Measurements from ENCODE around the gene DDX24.

- no peak for TF ChIP-seq GTF2F1 (IDR thresholded peaks at IDR 0.05; ENCODE audit: borderline replicate concordance, low read depth, low read length)
- no peak for TF ChIP-seq CTCF (IDR thresholded peaks at IDR 0.05; ENCODE audit: control extremely low read depth in 1 of 3, insufficient read depth in 1 of 3, low read depth in 1 of 3, low read length in 3 of 3)
- TF ChIP-seq SRF (IDR thresholded peaks at IDR 0.05; ENCODE audit: low read depth, low read length), result no peak
- no peak for TF ChIP-seq JUND (IDR thresholded peaks at IDR 0.05; ENCODE audit: low read length)
- no peak for TF ChIP-seq EZH2 (IDR thresholded peaks at IDR 0.05; ENCODE audit: low read depth, low read length, severe bottlenecking)
- TF ChIP-seq KDM1A (IDR thresholded peaks at IDR 0.05; ENCODE audit: borderline replicate concordance, low read length), result no peak
- TF ChIP-seq POLR2A (IDR thresholded peaks at IDR 0.05; ENCODE audit: control extremely low read depth in 1 of 2, low read depth in 2 of 2, low read length in 2 of 2), result no peak
- TF ChIP-seq SP2 (IDR thresholded peaks at IDR 0.05; ENCODE audit: low read length), result no peak
- TF ChIP-seq POLR2AphosphoS5 (IDR thresholded peaks at IDR 0.05; ENCODE audit: low read depth, low read length), result no peak
- no peak for TF ChIP-seq CEBPB (IDR thresholded peaks at IDR 0.05; ENCODE audit: low read depth, low read length)
- TF ChIP-seq BRCA1 (IDR thresholded peaks at IDR 0.05; ENCODE audit: low read depth, low read length), result no peak
- TF ChIP-seq BCL11A (IDR thresholded peaks at IDR 0.05; ENCODE audit: low read depth in 2 of 2, low read length in 2 of 2), result no peak
- no peak for TF ChIP-seq SP1 (IDR thresholded peaks at IDR 0.05; ENCODE audit: low read depth, low read length)
- no peak for TF ChIP-seq RNF2 (IDR thresholded peaks at IDR 0.05; ENCODE audit: borderline replicate concordance, low read depth, low read length, missing control alignments, poor library complexity, severe bottlenecking)
Observed at GRCh38 chr14:94113908-94114588, 33.0 kb upstream of the DDX24 start.
